HG03066 (cell line): Measurements from ENCODE around the gene PI4KA.

Experiments used
- ATAC-seq: cut with Tn5 transposase; IDR thresholded peaks from one replicate; pipeline ENCODE4 v1.9.1; 2021; ENCODE audit warnings: low read depth; ENCODE audit not compliant: unreplicated experiment

Gene PI4KA

DNA sequence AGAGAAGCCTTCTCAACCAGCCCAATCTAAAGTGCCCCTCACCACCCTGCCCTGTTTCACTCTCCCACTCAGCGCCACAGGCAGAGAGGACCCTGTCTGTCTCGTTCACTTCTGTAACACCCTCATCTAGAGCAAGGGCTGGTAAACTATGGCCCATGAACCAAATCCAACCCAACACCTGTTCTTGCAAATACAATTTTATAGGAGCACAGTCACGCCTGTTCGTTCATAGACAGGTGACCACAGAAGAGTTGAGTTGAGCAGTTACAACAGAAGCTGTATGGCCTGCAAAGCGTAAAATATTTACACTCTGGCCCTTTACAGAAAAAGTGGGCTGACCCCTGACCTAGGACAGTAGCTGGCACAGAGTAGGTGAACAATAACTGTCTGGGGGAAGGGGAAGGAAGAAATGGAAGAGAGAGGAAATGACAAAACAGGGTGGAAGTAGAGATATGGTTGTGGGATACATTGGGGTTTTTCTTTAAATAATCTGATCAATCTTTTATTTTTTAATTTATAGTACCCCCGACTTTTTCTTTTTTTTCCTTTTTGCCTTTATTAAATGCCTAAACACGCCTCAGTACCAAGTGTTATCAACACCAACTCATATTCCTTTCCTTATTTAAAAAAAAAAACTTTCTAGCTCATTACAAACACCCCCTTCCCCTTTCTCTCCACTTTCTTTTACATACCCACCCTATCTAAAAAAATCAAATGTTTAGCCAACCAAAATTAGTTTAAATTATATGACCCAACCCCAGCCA lies 63.8 kb downstream of the PI4KA start:
- ATAC-seq = no peak

GRCh38 chr22:20793748-20794649 lies 64.6 kb downstream of the PI4KA start:
- ATAC-seq = no peak

GRCh38 chr22:20792966-20793728 lies 65.5 kb downstream of the PI4KA start:
- no peak for ATAC-seq

DNA sequence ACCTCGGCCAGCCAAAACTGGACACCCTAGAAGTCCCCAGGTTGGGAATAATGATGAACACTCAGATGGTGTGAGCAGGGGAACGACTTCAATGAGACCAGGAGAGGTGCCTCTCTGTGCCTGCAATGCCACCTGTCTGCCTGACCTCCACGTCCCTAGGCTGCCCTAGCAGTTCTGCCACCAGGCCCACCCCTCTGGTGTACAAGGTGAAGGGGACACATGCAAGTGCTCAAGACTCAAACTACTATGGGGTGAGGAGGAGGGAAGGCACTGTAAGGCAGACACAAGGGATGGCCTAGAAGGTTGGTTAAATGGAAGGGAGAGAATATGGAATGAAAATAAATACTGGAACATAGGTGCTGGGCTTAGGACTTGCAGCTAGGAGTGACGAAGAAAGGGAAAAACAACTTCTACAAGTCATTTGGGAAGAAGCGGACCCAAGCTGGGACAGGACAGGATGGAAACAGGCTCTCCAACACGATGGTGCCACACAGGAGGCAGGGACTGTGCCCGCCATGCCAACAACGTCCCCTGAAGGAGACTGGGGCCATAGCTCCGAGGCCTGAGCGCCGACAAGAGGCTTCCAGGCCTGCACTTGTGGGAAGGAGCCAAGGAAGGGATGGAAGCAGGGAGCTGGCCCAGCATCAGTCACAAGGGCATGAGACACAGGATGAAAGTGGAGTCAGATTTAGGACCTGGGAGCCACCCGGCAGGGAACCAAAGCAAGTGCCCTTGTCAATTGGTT lies 66.2 kb downstream of the PI4KA start:
- ATAC-seq = no peak

GRCh38 chr22:20788627-20789344 lies 69.8 kb downstream of the PI4KA start:
- ATAC-seq = no peak

GRCh38 chr22:20787746-20788626 lies 70.6 kb downstream of the PI4KA start:
- ATAC-seq = no peak

DNA sequence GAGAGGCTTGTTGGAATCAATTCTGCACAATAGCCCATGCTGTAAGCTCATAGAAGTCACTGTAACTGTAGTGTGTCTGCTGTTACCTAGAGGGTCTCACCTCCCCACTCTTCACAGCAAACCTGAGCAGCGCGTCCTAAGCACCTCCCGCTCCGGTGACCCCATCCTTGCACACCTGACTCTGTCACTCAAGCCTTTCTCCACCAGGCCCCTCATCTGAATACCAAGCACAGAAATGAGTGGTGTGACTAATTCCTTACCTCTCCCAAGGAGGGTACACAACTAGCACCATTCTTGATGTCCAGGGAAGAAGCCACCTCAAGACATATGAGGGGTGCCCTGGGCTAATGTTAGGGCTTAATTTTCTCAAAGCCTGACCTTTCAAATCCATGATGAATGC lies 71.4 kb downstream of the PI4KA start:
- no peak for ATAC-seq

DNA sequence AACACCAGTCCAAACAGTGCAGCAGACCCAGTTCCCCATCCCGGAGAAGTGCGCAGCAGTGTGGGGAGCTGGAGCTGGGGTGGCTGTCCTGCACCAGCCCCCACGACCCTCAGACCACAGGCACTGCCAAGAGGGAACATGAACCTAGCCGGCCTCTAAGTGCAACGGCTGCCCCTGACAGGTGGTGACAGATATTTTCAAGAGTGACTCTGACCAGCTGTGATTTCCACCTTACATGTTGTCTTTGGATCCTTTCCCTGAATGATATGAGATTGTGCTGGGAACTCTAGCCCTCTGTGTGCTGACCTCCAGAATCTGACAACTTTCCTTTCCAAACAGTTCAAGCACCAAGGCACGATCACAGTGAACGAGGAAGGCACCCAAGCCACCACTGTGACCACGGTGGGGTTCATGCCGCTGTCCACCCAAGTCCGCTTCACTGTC lies 72.1 kb downstream of the PI4KA start:
- no peak for ATAC-seq

DNA sequence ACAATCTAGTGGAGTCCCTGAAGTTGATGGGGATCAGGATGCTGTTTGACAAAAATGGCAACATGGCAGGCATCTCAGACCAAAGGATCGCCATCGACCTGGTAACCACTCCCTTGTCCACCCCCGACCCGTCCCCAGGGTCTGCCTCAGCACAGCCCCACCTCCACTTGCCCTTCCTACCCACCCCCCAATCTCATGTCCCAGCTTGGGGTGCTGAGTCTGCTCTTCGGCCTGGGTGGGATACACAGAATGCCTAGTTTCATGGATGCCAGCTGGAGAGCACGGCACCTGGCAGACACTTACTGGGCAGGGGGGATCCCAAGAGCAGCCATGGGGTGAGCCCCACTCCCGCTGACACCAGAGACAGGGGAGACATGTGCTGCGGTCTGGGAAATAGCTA lies 72.6 kb downstream of the PI4KA start:
- ATAC-seq = no peak

GRCh38 chr22:20785415-20785814 lies 73.2 kb downstream of the PI4KA start:
- ATAC-seq = no peak

GRCh38 chr22:20783844-20784723 lies 74.5 kb downstream of the PI4KA start:
- no peak for ATAC-seq

DNA sequence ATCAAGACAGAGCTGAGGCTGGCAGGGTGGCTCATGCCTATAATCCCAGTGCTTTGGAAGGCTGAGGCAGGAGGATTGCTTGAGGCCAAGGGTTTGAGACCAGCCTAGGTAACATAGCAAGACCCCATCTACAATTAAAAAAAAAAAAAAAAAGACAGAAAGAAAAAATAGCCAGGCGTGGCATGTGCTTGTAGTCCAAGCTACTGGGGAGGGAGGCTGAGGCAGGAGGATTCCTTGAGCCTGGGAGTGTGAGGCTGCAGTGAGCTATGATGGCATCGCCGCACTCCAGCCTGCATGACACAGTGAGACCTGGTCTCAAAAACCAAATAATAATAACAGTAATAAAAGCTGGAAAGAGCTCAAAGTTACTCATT lies 75.3 kb downstream of the PI4KA start:
- no peak for ATAC-seq

DNA sequence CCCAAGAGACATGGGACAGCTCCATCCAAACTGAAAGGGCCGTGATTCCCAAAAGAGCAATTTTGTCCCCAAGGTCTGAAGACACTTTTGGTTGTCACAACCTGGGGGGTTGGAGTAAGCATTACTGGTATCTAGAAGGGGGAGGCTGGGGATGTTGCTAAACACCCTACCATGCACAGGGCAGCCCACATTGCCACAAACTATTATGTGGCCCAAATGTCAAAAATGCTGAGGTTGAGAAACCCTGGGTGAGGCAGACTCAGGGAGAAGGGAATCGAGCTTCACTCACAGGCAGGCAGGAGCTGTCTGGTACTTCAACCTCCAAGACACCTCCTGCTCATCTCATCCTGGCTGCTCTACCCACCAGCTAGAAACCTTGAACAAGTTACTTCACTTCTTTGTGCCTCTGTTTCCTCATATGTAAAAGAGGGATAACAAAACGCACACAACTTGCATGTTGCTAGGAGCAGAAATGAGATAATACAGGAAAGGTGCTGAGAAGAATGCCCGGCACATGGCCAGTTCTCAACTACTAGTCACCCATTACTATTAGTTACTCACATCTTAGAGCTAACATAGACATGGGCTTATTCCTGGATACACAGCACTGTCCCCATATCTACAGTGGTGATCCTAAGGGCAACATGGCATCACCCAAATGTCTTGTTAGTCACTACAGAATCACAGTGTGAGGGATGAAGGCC lies 75.9 kb downstream of the PI4KA start:
- ATAC-seq = no peak

DNA sequence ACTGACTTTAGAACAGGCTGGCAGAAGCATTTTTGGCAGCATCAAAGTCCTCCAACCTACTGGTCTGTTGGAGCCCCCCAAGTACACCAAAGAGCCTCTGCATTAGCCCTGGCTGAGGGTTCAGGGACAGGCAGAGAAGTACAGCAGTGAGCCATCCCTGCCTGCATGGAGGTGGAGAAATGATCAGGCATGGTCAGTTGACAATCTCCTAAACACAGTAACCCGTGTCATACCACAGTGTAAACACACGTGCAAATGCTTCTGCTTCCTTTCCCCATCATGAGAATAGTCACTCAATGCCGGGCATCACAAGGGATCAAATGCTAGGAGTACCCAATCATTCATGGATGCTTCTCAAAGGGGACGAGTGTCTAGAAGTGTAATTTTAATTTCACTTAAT lies 76.5 kb downstream of the PI4KA start:
- ATAC-seq = no peak

GRCh38 chr22:20781272-20781990 lies 77.2 kb downstream of the PI4KA start:
- ATAC-seq = no peak

GRCh38 chr22:20779818-20780158 lies 78.8 kb downstream of the PI4KA start:
- ATAC-seq = no peak
